NCI-H748 (cell line): ENCODE data around the gene PPP2CA.
"Not testable (repeated sequence)": the region's sequence is repeated elsewhere in the genome, so short reads cannot be mapped to it uniquely, and the experiment has no call there.

ENCODE experiments used
- DNase-seq: peaks from one replicate; lab custom pipeline; 2025; ENCODE audit not compliant: unreplicated experiment; lab: John Stamatoyannopoulos, UW

PPP2CA gene

GRCh38 chr5:134225780-134226440, at the start of gene PPP2CA:
PPP2CA (minus strand) TSS chr5:134226073; CDS start chr5:134225861, 212 bp downstream.
- DNase-seq, result peak; percentile 97

- no peak for DNase-seq
Observed at GRCh38 chr5:134273642-134274395, 47.9 kb upstream of the PPP2CA start.

- no peak for DNase-seq
Observed at GRCh38 chr5:134271059-134271458, 45.2 kb upstream of the PPP2CA start.

- DNase-seq, result no peak
Observed at GRCh38 chr5:134268919-134269318, 43.0 kb upstream of the PPP2CA start.

- no peak for DNase-seq
Observed at GRCh38 chr5:134268019-134268601, 42.2 kb upstream of the PPP2CA start.

GRCh38 chr5:134267366-134268018, 41.6 kb upstream of the PPP2CA start:
- DNase-seq, result no peak

GRCh38 chr5:134263801-134264200, 37.9 kb upstream of the PPP2CA start:
- DNase-seq, result no peak

GRCh38 chr5:134262629-134263028, 36.8 kb upstream of the PPP2CA start:
- not testable (repeated sequence) for DNase-seq

- DNase-seq, result no peak
Observed at GRCh38 chr5:134258896-134259295, 33.0 kb upstream of the PPP2CA start.

GRCh38 chr5:134257176-134257575, 31.3 kb upstream of the PPP2CA start:
- no peak for DNase-seq

GRCh38 chr5:134255418-134256150, 29.7 kb upstream of the PPP2CA start:
- no peak for DNase-seq

GRCh38 chr5:134253368-134254153, 27.7 kb upstream of the PPP2CA start:
- not testable (repeated sequence) for DNase-seq

GRCh38 chr5:134252671-134253070, 26.8 kb upstream of the PPP2CA start:
- no peak for DNase-seq

- no peak for DNase-seq
Observed at GRCh38 chr5:134250949-134251348, 25.1 kb upstream of the PPP2CA start.

- DNase-seq, result no peak
Observed at GRCh38 chr5:134249469-134250379, 23.9 kb upstream of the PPP2CA start.

- DNase-seq, result no peak
Observed at GRCh38 chr5:134248256-134248655, 22.4 kb upstream of the PPP2CA start.

- DNase-seq, result no peak
Observed at GRCh38 chr5:134247428-134248224, 21.8 kb upstream of the PPP2CA start.

- DNase-seq, result no peak
Observed at GRCh38 chr5:134246771-134247427, 21.0 kb upstream of the PPP2CA start.
